HepG2 (cell line): ENCODE data around the gene PEX11A. TPM values are rescaled to one million over a fixed set of nuclear protein-coding genes. Genes with fewer than 3 reads are reported as not detected.
A peak's percentile ranks its signal among the peaks of the same experiment; 100 is the strongest.

Experiments used
- ARNT2 ChIP-seq: sonication (generic); formaldehyde crosslinking; IDR thresholded peaks from 2 replicates; pipeline ENCODE4 v1.8.0; 2022; ENCODE audit warnings: mild to moderate bottlenecking, low read depth, missing genetic modification reagents, moderate library complexity
- ELF4 ChIP-seq: sonication (generic); formaldehyde crosslinking; IDR thresholded peaks from 2 replicates; pipeline ENCODE4 v1.5.0; 2020; ENCODE audit warnings: missing genetic modification reagents, mild to moderate bottlenecking, moderate library complexity, borderline replicate concordance
- ETV6 ChIP-seq: sonication (generic); formaldehyde crosslinking; conservative IDR thresholded peaks from 2 replicates; pipeline ENCODE4 v1.4.0; 2020; ENCODE audit warnings: missing genetic modification reagents
- FLYWCH1 ChIP-seq: sonication (generic); formaldehyde crosslinking; IDR thresholded peaks from 2 replicates; pipeline ENCODE4 v1.8.1; 2023; ENCODE audit warnings: mild to moderate bottlenecking, missing genetic modification reagents
- GABPA ChIP-seq, 2 experiments: IDR thresholded peaks; 2 replicates each; pipeline ENCODE4 v1.6.1; 2011 to 2016; ENCODE audit warnings: low read depth in 2 of 2, low read length in 1 of 2, missing biosample characterization in 1 of 2, missing genetic modification characterization in 1 of 2
- HNRNPH1 ChIP-seq: fragments of 200-400 bp; formaldehyde crosslinking; optimal IDR thresholded peaks from 2 replicates; pipeline ENCODE3; 2017; ENCODE audit warnings: mild to moderate bottlenecking, low read depth, low read length
- KDM5B ChIP-seq: sonication (generic); formaldehyde crosslinking; IDR thresholded peaks from 2 replicates; pipeline ENCODE4 v1.4.0; 2020; ENCODE audit warnings: missing genetic modification reagents, mild to moderate bottlenecking, borderline replicate concordance
- KLF13 ChIP-seq: sonication (generic); formaldehyde crosslinking; IDR thresholded peaks from 2 replicates; pipeline ENCODE4 v1.4.0; 2020; ENCODE audit warnings: mild to moderate bottlenecking, missing genetic modification reagents
- MEF2D ChIP-seq: sonication (generic); formaldehyde crosslinking; IDR thresholded peaks from 2 replicates; pipeline ENCODE4 v1.5.1; 2020; ENCODE audit warnings: mild to moderate bottlenecking, missing genetic modification reagents
- MTF2 ChIP-seq: sonication (generic); formaldehyde crosslinking; IDR thresholded peaks from 2 replicates; pipeline ENCODE4 v1.5.0; 2020; ENCODE audit warnings: missing genetic modification reagents, borderline replicate concordance
- NBN ChIP-seq: fragments of 450-650 bp; conservative IDR thresholded peaks from 2 replicates; pipeline ENCODE4 v1.6.1; 2017
- NCOA2 ChIP-seq: sonication (generic); formaldehyde crosslinking; IDR thresholded peaks from 2 replicates; pipeline ENCODE4 v1.8.0; 2022; ENCODE audit warnings: inconsistent platforms
- NFE2L1 ChIP-seq: sonication (generic); formaldehyde crosslinking; IDR thresholded peaks from 2 replicates; pipeline ENCODE4 v1.4.0; 2020; ENCODE audit warnings: missing genetic modification reagents, mild to moderate bottlenecking, borderline replicate concordance
- PRPF4 ChIP-seq: fragments of 200-400 bp; formaldehyde crosslinking; IDR thresholded peaks from 2 replicates; pipeline ENCODE4 v1.6.1; 2016; ENCODE audit warnings: low read length, low read depth; ENCODE audit not compliant: poor library complexity, severe bottlenecking
- RBM39 ChIP-seq: fragments of 200-400 bp; formaldehyde crosslinking; IDR thresholded peaks from one replicate; pipeline ENCODE4 v1.6.1; 2018; ENCODE audit warnings: antibody characterized with exemption, mild to moderate bottlenecking, low read depth, low read length; ENCODE audit not compliant: poor library complexity, severe bottlenecking
- RXRA ChIP-seq: sonication (generic); formaldehyde crosslinking; IDR thresholded peaks from 2 replicates; pipeline ENCODE4 v1.5.1; 2020; ENCODE audit warnings: missing genetic modification reagents
- RXRB ChIP-seq: IDR thresholded peaks from 2 replicates; pipeline ENCODE4 v1.6.1; 2016; ENCODE audit warnings: borderline replicate concordance, missing genetic modification reagents, missing compliant biosample characterization
- SMARCC2 ChIP-seq: fragments of 450-650 bp; IDR thresholded peaks from 2 replicates; pipeline ENCODE4 v1.6.1; 2017; ENCODE audit warnings: antibody characterized with exemption, mild to moderate bottlenecking
- SP5 ChIP-seq: IDR thresholded peaks from 2 replicates; pipeline ENCODE4 v1.6.1; 2016; ENCODE audit warnings: low read depth, borderline replicate concordance
- SRSF9 ChIP-seq: fragments of 200-400 bp; formaldehyde crosslinking; IDR thresholded peaks from 2 replicates; pipeline ENCODE4 v1.6.1; 2018; ENCODE audit warnings: borderline replicate concordance, mild to moderate bottlenecking, low read depth, low read length; ENCODE audit not compliant: insufficient read depth, poor library complexity, severe bottlenecking
- THYN1 ChIP-seq: sonication (generic); formaldehyde crosslinking; IDR thresholded peaks from 2 replicates; pipeline ENCODE4 v1.8.1; 2023; ENCODE audit warnings: low read depth, mild to moderate bottlenecking, moderate library complexity, missing genetic modification reagents, borderline replicate concordance
- YEATS4 ChIP-seq: sonication (generic); formaldehyde crosslinking; IDR thresholded peaks from 2 replicates; pipeline ENCODE4 v1.4.0; 2020; ENCODE audit warnings: missing genetic modification reagents, borderline replicate concordance
- ZBTB42 ChIP-seq: sonication (generic); formaldehyde crosslinking; IDR thresholded peaks from 2 replicates; pipeline ENCODE4 v1.5.0; 2020; ENCODE audit warnings: mild to moderate bottlenecking, missing genetic modification reagents
- ZNF160 ChIP-seq: sonication (generic); formaldehyde crosslinking; IDR thresholded peaks from 2 replicates; pipeline ENCODE4 v1.8.0; 2022; ENCODE audit warnings: mild to moderate bottlenecking, inconsistent platforms, missing genetic modification reagents
- ZNF256 ChIP-seq: sonication (generic); formaldehyde crosslinking; conservative IDR thresholded peaks from 2 replicates; pipeline ENCODE4 v1.4.0; 2020; ENCODE audit warnings: missing genetic modification reagents
- ZNF280B ChIP-seq: sonication (generic); formaldehyde crosslinking; IDR thresholded peaks from 2 replicates; pipeline ENCODE4 v1.5.0; 2020; ENCODE audit warnings: missing genetic modification reagents, mild to moderate bottlenecking, borderline replicate concordance
- ZNF30 ChIP-seq: sonication (generic); formaldehyde crosslinking; IDR thresholded peaks from 2 replicates; pipeline ENCODE4 v1.5.0; 2020; ENCODE audit warnings: mild to moderate bottlenecking, missing genetic modification reagents
- ZNF326 ChIP-seq: sonication (generic); formaldehyde crosslinking; IDR thresholded peaks from 2 replicates; pipeline ENCODE4 v1.4.0; 2020; ENCODE audit warnings: missing genetic modification reagents, borderline replicate concordance
- ZNF335 ChIP-seq: sonication (generic); formaldehyde crosslinking; IDR thresholded peaks from 2 replicates; pipeline ENCODE4 v1.4.0; 2020; ENCODE audit warnings: missing genetic modification reagents
- ZNF33B ChIP-seq: sonication (generic); formaldehyde crosslinking; IDR thresholded peaks from 2 replicates; pipeline ENCODE4 v1.5.1; 2020; ENCODE audit warnings: mild to moderate bottlenecking, missing genetic modification reagents
- ZNF543 ChIP-seq: sonication (generic); formaldehyde crosslinking; IDR thresholded peaks from 2 replicates; pipeline ENCODE4 v1.4.0; 2020; ENCODE audit warnings: mild to moderate bottlenecking, missing genetic modification reagents
- ZNF652 ChIP-seq: IDR thresholded peaks from 2 replicates; pipeline ENCODE4 v1.6.1; 2016; ENCODE audit warnings: low read depth, borderline replicate concordance
- ZSCAN20 ChIP-seq: sonication (generic); formaldehyde crosslinking; IDR thresholded peaks from 2 replicates; pipeline ENCODE4 v1.4.0; 2020; ENCODE audit warnings: missing genetic modification reagents, mild to moderate bottlenecking, borderline replicate concordance
- polyA plus RNA-seq, 8 experiments: library from polyadenylated mRNA; depleted of rRNA in 3 of 8; stranded (reverse) in 7 of 8; unstranded in 1 of 8; fragments of >200 nt; fragmentation: Illumina TruSeq in 4 of 8; extraction: Trizol in 4 of 8; gene quantifications; 2 replicates each; pipeline versions ENCODE4 v1.2.1 to v1.2.3, GENCODE V29; 2011 to 2016; ENCODE audit warnings: low read depth in 4 of 8, missing spikeins in 1 of 8, mixed read lengths in 1 of 8; ENCODE audit not compliant: insufficient read depth in 1 of 8
- total RNA-seq, 5 experiments: library from RNA; depleted of rRNA; stranded (reverse); fragments of >200 nt; fragmentation: Illumina TruSeq; extraction: Trizol; gene quantifications; 2 replicates each; pipeline ENCODE4 v1.2.3, GENCODE V29; 2016; ENCODE audit warnings: low read depth in 1 of 5

The PEX11A gene
- total and polyA plus RNA-seq, 2 of the 13 experiments (the other 11 are each of a cell fraction or from before 2014, with no cell fraction given), result 9.9 to 15.1 TPM

GRCh38 chr15:89680282-89680873 lies 10.2 kb downstream of the PEX11A start (continued):
- peak; percentile 98 for TF ChIP-seq RXRB (CRISPR knock-in tag)
- TF ChIP-seq ZSCAN20 (CRISPR knock-in tag), result no peak
- TF ChIP-seq MTF2 (CRISPR knock-in tag), result no peak
- no peak for TF ChIP-seq YEATS4
- TF ChIP-seq KDM5B, result no peak
- no peak for TF ChIP-seq ZNF543
- no peak for TF ChIP-seq NBN
- TF ChIP-seq ZNF256 (CRISPR knock-in tag), result no peak
- no peak for TF ChIP-seq THYN1
- peak; percentile 59 for TF ChIP-seq NCOA2 (CRISPR knock-in tag)
- no peak for TF ChIP-seq ZBTB42 (CRISPR knock-in tag)
- no peak for TF ChIP-seq HNRNPH1
- TF ChIP-seq KLF13 (CRISPR knock-in tag), result no peak
- no peak for TF ChIP-seq RBM39
- TF ChIP-seq NFE2L1 (CRISPR knock-in tag), result no peak
- TF ChIP-seq ZNF30 (CRISPR knock-in tag), result no peak
- no peak for TF ChIP-seq ETV6 (CRISPR knock-in tag)
- no peak for TF ChIP-seq FLYWCH1 (CRISPR knock-in tag)
- no peak for TF ChIP-seq ZNF335 (CRISPR knock-in tag)
- no peak for TF ChIP-seq ZNF33B
- TF ChIP-seq ZNF160 (CRISPR knock-in tag), result no peak
- peak; percentile 27; the same call in 1 of the 2 replicates for TF ChIP-seq SP5 (CRISPR knock-in tag)
- TF ChIP-seq ARNT2, result no peak
- TF ChIP-seq GABPA (IDR thresholded peaks at IDR 0.05; ENCODE audit: low read depth, low read length), result no peak
- TF ChIP-seq GABPA (CRISPR knock-in tag; IDR thresholded peaks at IDR 0.05; ENCODE audit: low read depth), result peak; percentile 55
- no peak for TF ChIP-seq ELF4 (CRISPR knock-in tag)
- no peak for TF ChIP-seq PRPF4
- no peak for TF ChIP-seq SMARCC2
- peak; percentile 61 for TF ChIP-seq MEF2D (CRISPR knock-in tag)
- no peak for TF ChIP-seq ZNF652 (CRISPR knock-in tag)
- peak; percentile 95 for TF ChIP-seq RXRA (CRISPR knock-in tag)
- no peak for TF ChIP-seq ZNF280B
- TF ChIP-seq ZNF326 (CRISPR knock-in tag), result no peak
- TF ChIP-seq SRSF9, result no peak
